ENCODE data around the gene IMP4. TPM values are rescaled to one million over a fixed set of nuclear protein-coding genes. Genes with fewer than 3 reads are reported as not detected.

IMP4 gene
- total RNA-seq, 1 donor from 2014 or later: 60.7 TPM

- intact Hi-C loops (cut with DNase I): loop anchor here (2.0 kb wide), 2 partner anchors 16 to 18 kb away; partner anchors contain the start of gene PTPN18
These were observed 30.4 kb downstream of the IMP4 start for GRCh38 chr2:130372833-130373807.

GRCh38 chr2:130373808-130374365, 31.2 kb downstream of the IMP4 start:
- intact Hi-C loops (cut with DNase I): loop anchor here (2.0 kb wide), 2 partner anchors 17 kb away; partner anchors contain the start of gene PTPN18
- DNase-seq (ENCODE audit: low spot score): no peak

More at GRCh38 chr2:130372833-130373807, 30.4 kb downstream of the IMP4 start:
- DNase-seq (ENCODE audit: low spot score): no peak

GRCh38 chr2:130374587-130375290, 32.0 kb downstream of the IMP4 start:
- no peak for DNase-seq (ENCODE audit: low spot score)
- intact Hi-C loops (cut with DNase I): no loop called here

- intact Hi-C loops (cut with DNase I): no loop called here
- DNase-seq (ENCODE audit: low spot score): no peak
These were observed 32.9 kb downstream of the IMP4 start for GRCh38 chr2:130375291-130376266.

GRCh38 chr2:130376433-130377293, 34.0 kb downstream of the IMP4 start:
- no peak for DNase-seq (ENCODE audit: low spot score)
- intact Hi-C loops (cut with DNase I): no loop called here

GRCh38 chr2:130377491-130377890, 34.8 kb downstream of the IMP4 start:
- no peak for DNase-seq (ENCODE audit: low spot score)
- intact Hi-C loops (cut with DNase I): no loop called here

GRCh38 chr2:130378206-130378897, 35.7 kb downstream of the IMP4 start:
- no peak for DNase-seq (ENCODE audit: low spot score)
- intact Hi-C loops (cut with DNase I): no loop called here

GRCh38 chr2:130378898-130379214, 36.2 kb downstream of the IMP4 start:
- intact Hi-C loops (cut with DNase I): no loop called here

GRCh38 chr2:130380096-130380934, 37.6 kb downstream of the IMP4 start:
- intact Hi-C loops (cut with DNase I): no loop called here
- no peak for DNase-seq (ENCODE audit: low spot score)

More at GRCh38 chr2:130378898-130379214, 36.2 kb downstream of the IMP4 start:
- no peak for DNase-seq (ENCODE audit: low spot score)

- DNase-seq (ENCODE audit: low spot score): no peak
- intact Hi-C loops (cut with DNase I): no loop called here
These were observed 38.4 kb downstream of the IMP4 start for GRCh38 chr2:130381145-130381544.

GRCh38 chr2:130381619-130382018, 38.9 kb downstream of the IMP4 start:
- DNase-seq (ENCODE audit: low spot score): no peak
- intact Hi-C loops (cut with DNase I): no loop called here

- no peak for DNase-seq (ENCODE audit: low spot score)
- intact Hi-C loops (cut with DNase I): no loop called here
These were observed 39.7 kb downstream of the IMP4 start for GRCh38 chr2:130382313-130382917.

- intact Hi-C loops (cut with DNase I): no loop called here
- DNase-seq (ENCODE audit: low spot score): no peak
These were observed 43.0 kb downstream of the IMP4 start for GRCh38 chr2:130385709-130386108.

- DNase-seq (ENCODE audit: low spot score): no peak
- intact Hi-C loops (cut with DNase I): no loop called here
These were observed 44.3 kb downstream of the IMP4 start for GRCh38 chr2:130387071-130387400.

GRCh38 chr2:130387804-130388203, 45.1 kb downstream of the IMP4 start:
- no peak for DNase-seq (ENCODE audit: low spot score)
- intact Hi-C loops (cut with DNase I): no loop called here

GRCh38 chr2:130388221-130388907, 45.7 kb downstream of the IMP4 start:
- intact Hi-C loops (cut with DNase I): no loop called here
- DNase-seq (ENCODE audit: low spot score): no peak

Measured in cardiac septum (tissue), 1 donor.